IMR-90 (cell line): Measurements from ENCODE around the gene AP3B1. TPM values are rescaled to one million over a fixed set of nuclear protein-coding genes. Genes with fewer than 3 reads are reported as not detected.
A peak's percentile ranks its signal among the peaks of the same experiment; 100 is the strongest.

Experiments used
- ATAC-seq: fragments of 200-7000 bp; cut with Tn5 transposase; 2 replicates; pipeline ENCODE4 v1.9.1; 2020; ENCODE audit warnings: low read depth, mild to moderate bottlenecking, moderate library complexity
- BruUV-seq: library from RNA; stranded (reverse); fragments of 400-500 nt; replicated peaks from 2 replicates; lab custom pipeline; 2021; lab: Mats Ljungman, UMichigan
- CTCF ChIA-PET: fragments of 300-600 bp; formaldehyde crosslinking; extraction: SDS; loops from one replicate; lab custom pipeline; 2021; ENCODE audit warnings: antibody characterized with exemption; lab: Yijun Ruan, JAX
- POLR2A ChIA-PET: fragments of 300-600 bp; sonication (Branson Sonifier 250); formaldehyde crosslinking; loops from one replicate; lab custom pipeline; 2022; ENCODE audit warnings: antibody characterized with exemption; ENCODE audit not compliant: unreplicated experiment; lab: Charles Lee
- DNase-seq: peaks from one replicate; pipeline ENCODE4 v3.0.0; 2013
- H2AFZ ChIP-seq: replicated peaks from 2 replicates; pipeline ENCODE3; 2013; ENCODE audit warnings: low read length, mild to moderate bottlenecking; ENCODE audit not compliant: poor library complexity
- H2AK5ac ChIP-seq: 2 replicates; pipeline ENCODE4 v1.6.1; 2013; ENCODE audit warnings: low read depth, low read length, inconsistent platforms
- H2AK9ac ChIP-seq: replicated peaks from 2 replicates; pipeline ENCODE3; 2013; ENCODE audit warnings: mild to moderate bottlenecking, low read depth, low read length, moderate library complexity; ENCODE audit not compliant: poor library complexity
- H2BK120ac ChIP-seq: 2 replicates; pipeline ENCODE4 v1.6.1; 2013; ENCODE audit warnings: low read depth, low read length, inconsistent platforms
- H2BK15ac ChIP-seq: 3 replicates; pipeline ENCODE4 v1.6.1; 2013; ENCODE audit warnings: low read depth, low read length, inconsistent platforms
- H2BK20ac ChIP-seq: 2 replicates; pipeline ENCODE4 v1.6.1; 2013; ENCODE audit warnings: low read depth, mild to moderate bottlenecking, inconsistent platforms, low read length, moderate library complexity
- H2BK5ac ChIP-seq: 2 replicates; pipeline ENCODE4 v1.6.1; 2013; ENCODE audit warnings: mild to moderate bottlenecking, low read depth, low read length, inconsistent platforms; ENCODE audit not compliant: poor library complexity, severe bottlenecking
- H3K14ac ChIP-seq: replicated peaks from 2 replicates; pipeline ENCODE4 v1.6.1; 2013; ENCODE audit warnings: low read depth, low read length, inconsistent platforms
- H3K18ac ChIP-seq: 2 replicates; pipeline ENCODE4 v1.6.1; 2013; ENCODE audit warnings: low read depth, low read length, control low read depth
- H3K23ac ChIP-seq: 2 replicates; pipeline ENCODE4 v1.6.1; 2013; ENCODE audit warnings: low read depth, low read length, inconsistent platforms
- H3K27ac ChIP-seq: 2 replicates; pipeline ENCODE4 v1.5.1; 2013; ENCODE audit warnings: mild to moderate bottlenecking, control low read depth, low read length; ENCODE audit not compliant: insufficient read depth
- H3K27me3 ChIP-seq: 2 replicates; pipeline ENCODE4 v1.6.1; 2013; ENCODE audit warnings: low read length; ENCODE audit not compliant: control insufficient read depth, insufficient read depth
- H3K36me3 ChIP-seq: 2 replicates; pipeline ENCODE4 v1.6.1; 2013; ENCODE audit warnings: low read length, mixed read lengths; ENCODE audit not compliant: control insufficient read depth, insufficient read depth
- H3K4ac ChIP-seq: 2 replicates; pipeline ENCODE4 v1.6.1; 2013; ENCODE audit warnings: low read depth, low read length, inconsistent platforms
- H3K4me1 ChIP-seq: 2 replicates; pipeline ENCODE4 v1.6.1; 2013; ENCODE audit warnings: low read length, mixed read lengths; ENCODE audit not compliant: control insufficient read depth, insufficient read depth
- H3K4me2 ChIP-seq: 2 replicates; pipeline ENCODE4 v1.6.1; 2013; ENCODE audit warnings: low read depth, mild to moderate bottlenecking, control low read depth, low read length, moderate library complexity
- H3K4me3 ChIP-seq: 2 replicates; pipeline ENCODE4 v1.5.1; 2013; ENCODE audit warnings: low read depth, mild to moderate bottlenecking, control low read depth, low read length, moderate library complexity; ENCODE audit not compliant: insufficient read depth
- H3K56ac ChIP-seq: 2 replicates; pipeline ENCODE4 v1.6.1; 2013; ENCODE audit warnings: low read length, inconsistent platforms; ENCODE audit not compliant: insufficient read depth; ENCODE audit errors: extremely low read depth
- H3K79me1 ChIP-seq, 2 experiments: 2 replicates each; pipeline ENCODE4 v1.6.1; 2013; ENCODE audit warnings: low read length in 2 of 2, inconsistent platforms in 1 of 2, low read depth in 1 of 2
- H3K9ac ChIP-seq: 2 replicates; pipeline ENCODE4 v1.6.1; 2013; ENCODE audit warnings: low read depth, low read length, control low read depth
- H3K9me1 ChIP-seq: 2 replicates; pipeline ENCODE4 v1.6.1; 2013; ENCODE audit warnings: low read length, inconsistent platforms; ENCODE audit not compliant: insufficient read depth
- H3K9me3 ChIP-seq: 2 replicates; pipeline ENCODE4 v1.6.1; 2013; ENCODE audit warnings: low read length; ENCODE audit not compliant: control insufficient read depth, insufficient read depth
- H4K20me1 ChIP-seq: 2 replicates; pipeline ENCODE4 v1.6.1; 2013; ENCODE audit warnings: low read length, inconsistent platforms; ENCODE audit not compliant: insufficient read depth
- H4K5ac ChIP-seq: 2 replicates; pipeline ENCODE4 v1.6.1; 2013; ENCODE audit warnings: mild to moderate bottlenecking, low read depth, low read length, control low read depth
- H4K8ac ChIP-seq, 2 experiments: 2 replicates each; pipeline ENCODE4 v1.6.1; 2013; ENCODE audit warnings: low read depth in 2 of 2, low read length in 2 of 2, control low read depth in 1 of 2, inconsistent platforms in 1 of 2
- H4K91ac ChIP-seq: 2 replicates; pipeline ENCODE4 v1.6.1; 2013; ENCODE audit warnings: low read depth, low read length, inconsistent platforms; ENCODE audit not compliant: insufficient read depth
- CTCF ChIP-seq: conservative IDR thresholded peaks from 2 replicates; pipeline ENCODE4 v1.5.1; 2012; ENCODE audit warnings: mild to moderate bottlenecking, low read depth, low read length, improper control_type of control experiment
- ELK1 ChIP-seq: fragments of 150-350 bp; IDR thresholded peaks from 2 replicates; pipeline ENCODE4 v1.6.1; 2016; ENCODE audit warnings: low read depth, mild to moderate bottlenecking, low read length, moderate library complexity, borderline replicate concordance
- MAFK ChIP-seq: IDR thresholded peaks from 2 replicates; pipeline ENCODE4 v1.6.1; 2012; ENCODE audit warnings: low read depth, low read length, improper control_type of control experiment
- MAZ ChIP-seq: IDR thresholded peaks from 2 replicates; pipeline ENCODE4 v1.6.1; 2012; ENCODE audit warnings: low read depth, mild to moderate bottlenecking, low read length, improper control_type of control experiment, moderate library complexity, borderline replicate concordance
- NFE2L2 ChIP-seq: fragments of 150-350 bp; IDR thresholded peaks from 2 replicates; pipeline ENCODE4 v1.6.1; 2016; ENCODE audit warnings: low read depth, mild to moderate bottlenecking, low read length
- RAD21 ChIP-seq: IDR thresholded peaks from 2 replicates; pipeline ENCODE4 v1.6.1; 2012; ENCODE audit warnings: low read length, improper control_type of control experiment
- SMC3 ChIP-seq: fragments of 150-350 bp; IDR thresholded peaks from 2 replicates; pipeline ENCODE4 v1.6.1; 2016; ENCODE audit warnings: low read depth, mild to moderate bottlenecking, antibody characterized with exemption, low read length, moderate library complexity
- USF2 ChIP-seq: fragments of 150-350 bp; IDR thresholded peaks from 2 replicates; pipeline ENCODE4 v1.6.1; 2017; ENCODE audit warnings: mild to moderate bottlenecking, antibody characterized with exemption, low read length, low read depth
- WGBS, 2 experiments: methylation state at CpG; one replicate each; pipeline versions ENCODE4 v1.1.5 to v1.1.7; 2013; ENCODE audit warnings: missing lambda C conversion rate in 2 of 2; ENCODE audit not compliant: insufficient read length in 1 of 2; ENCODE audit errors: extremely low coverage in 2 of 2; 5-methylcytosine and 5-hydroxymethylcytosine counted together
- dilution Hi-C: fragments of 300-500 bp; cut with HindIII; formaldehyde crosslinking; loops from one replicate; pipeline ENCODE4 v1.14.3; 2018; ENCODE audit warnings: low sequenced_read_pairs; ENCODE audit not compliant: unreplicated experiment
- in situ Hi-C: fragments of 300-500 bp; cut with MboI; formaldehyde crosslinking; loops from 3 replicates; pipeline ENCODE4 v1.14.3; 2019; ENCODE audit warnings: low sequenced_read_pairs, inconsistent platforms, mixed read lengths
- intact Hi-C: fragments of 100-400 bp; cut with micrococcal nuclease; formaldehyde crosslinking; loops from 2 replicates; pipeline ENCODE4 v1.10.0; 2022
- polyA plus RNA-seq, 3 experiments: library from polyadenylated mRNA; depleted of rRNA; stranded (reverse); fragments of >200 nt; gene quantifications; 2 replicates each; pipeline ENCODE4 v1.2.3, GENCODE V29; 2012; ENCODE audit warnings: low replicate concordance in 1 of 3
- total RNA-seq: library from RNA; depleted of rRNA; stranded (reverse); fragments of >200 nt; gene quantifications from 2 replicates; pipeline ENCODE4 v1.2.3, GENCODE V29; 2012

Gene AP3B1
- total and polyA plus RNA-seq, 2 of the 4 experiments (the other 2 are of a cell fraction) = 33.1 to 59.0 TPM

- no TSS peak for BruUV-seq
- intact Hi-C loops (no loop called here), in situ Hi-C loops (no loop called here), dilution Hi-C loops (no loop called here)
- H2AFZ ChIP-seq = peak overlapping the region; percentile 80
- no peak overlapping the region for H4K8ac ChIP-seq
- peak overlapping the region; percentile 78 for H3K4me2 ChIP-seq
- H3K36me3 ChIP-seq = no peaks in the 10 kb centered on the region
- H3K14ac ChIP-seq = no peak overlapping the region
- H3K9ac ChIP-seq = no peak overlapping the region
- ChIA-PET POLR2A (no interaction called here), CTCF (interaction anchor here (1.3 kb wide), 1 partner anchor 10 kb away, joined by 3 read pairs; no protein-coding TSS in a partner anchor)
- H2AK9ac ChIP-seq = peak overlapping the region; percentile 13
- no peak overlapping the region for H3K4ac ChIP-seq
- no peak overlapping the region for H3K27ac ChIP-seq
- H3K9me1 ChIP-seq = no peaks in the 10 kb centered on the region
- H2BK15ac ChIP-seq = no peak overlapping the region
- no peak overlapping the region for H2BK120ac ChIP-seq
- ATAC-seq = peak; percentile 62
- no peak overlapping the region for H4K5ac ChIP-seq
- H3K4me3 ChIP-seq = peak overlapping the region; percentile 20; the same call in 1 of the 2 replicates
- TF ChIP-seq MAZ (no peak), SMC3 (no peak), ELK1 (no peak), USF2 (no peak), NFE2L2 (no peak), MAFK (no peak), RAD21 (peak; percentile 36; the same call in 1 of the 2 replicates), CTCF (peak; percentile 29)
- H2AK5ac ChIP-seq = no peak overlapping the region
- H4K20me1 ChIP-seq = no peaks in the 10 kb centered on the region
- H4K91ac ChIP-seq = no peak overlapping the region
- no peaks in the 10 kb centered on the region for H3K4me1 ChIP-seq
- no peak overlapping the region for H2BK5ac ChIP-seq
- 4% methylated on average over 12 of the region's 57 CpGs; no CpG with 5 or more reads in 1 of the 2 experiments for WGBS, 2 experiments
- no peak overlapping the region for H3K56ac ChIP-seq
- H3K27me3 ChIP-seq = peaks cover 69% of the 10 kb centered on the region
- no peak overlapping the region for H3K23ac ChIP-seq
- no peaks in the 10 kb centered on the region for H3K79me1 ChIP-seq
- H3K18ac ChIP-seq = no peak overlapping the region
- no peak for DNase-seq
- H2BK20ac ChIP-seq = no peak overlapping the region
- no peaks in the 10 kb centered on the region for H3K9me3 ChIP-seq
Observed at GRCh38 chr5:77972469-77973252, 321.8 kb downstream of the AP3B1 start.
